Stimulated activated CD4-positive, alpha-beta T cell treated with anti-CD3 and anti-CD28 coated beads, Interleukin-15, amount 100 ng/mL, for 24 hours (primary cell): ENCODE results near the gene HPCAL1.
"Not testable (repeated sequence)": the region's sequence is repeated elsewhere in the genome, so short reads cannot be mapped to it uniquely, and the experiment has no call there.

Source experiments
- DNase-seq: peaks from one replicate; pipeline ENCODE4 v3.0.0-alpha.2; 2020

The HPCAL1 gene

GRCh38 chr2:10447300-10447894 lies 144.7 kb downstream of the HPCAL1 start:
- DNase-seq = no peak

GRCh38 chr2:10447895-10448575 lies 145.3 kb downstream of the HPCAL1 start, which contains the start of gene ODC1:
Gene ODC1, minus strand, starts transcription at chr2:10448327. Its CDS starts 3,295 bp downstream, at chr2:10445032.
- peak; percentile 99 for DNase-seq

- peak; percentile 95 for DNase-seq
These were observed 146.1 kb downstream of the HPCAL1 start for GRCh38 chr2:10448576-10449485.

DNA sequence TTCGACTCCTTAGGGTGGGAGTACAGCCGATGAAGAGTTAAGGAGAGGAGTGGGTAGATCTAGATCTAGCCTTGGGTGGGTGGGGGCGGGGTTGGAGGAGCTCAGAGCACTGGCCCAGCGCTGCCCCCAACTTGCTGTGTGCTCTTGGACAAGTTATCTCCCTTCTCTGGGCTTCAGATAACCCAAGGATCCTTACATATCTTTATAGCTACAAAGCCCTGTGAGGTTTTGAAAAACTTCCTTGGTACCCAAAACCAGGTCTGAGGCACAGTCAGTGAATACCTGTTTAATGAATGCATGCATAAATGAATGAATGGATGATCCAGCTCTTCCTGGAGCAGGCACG lies 146.8 kb downstream of the HPCAL1 start:
- DNase-seq = no peak

GRCh38 chr2:10449838-10450691 lies 147.4 kb downstream of the HPCAL1 start:
- no peak for DNase-seq

GRCh38 chr2:10451819-10452218 lies 149.1 kb downstream of the HPCAL1 start:
- DNase-seq = no peak

- no peak for DNase-seq
These were observed 149.6 kb downstream of the HPCAL1 start for GRCh38 chr2:10452312-10452711.

DNA sequence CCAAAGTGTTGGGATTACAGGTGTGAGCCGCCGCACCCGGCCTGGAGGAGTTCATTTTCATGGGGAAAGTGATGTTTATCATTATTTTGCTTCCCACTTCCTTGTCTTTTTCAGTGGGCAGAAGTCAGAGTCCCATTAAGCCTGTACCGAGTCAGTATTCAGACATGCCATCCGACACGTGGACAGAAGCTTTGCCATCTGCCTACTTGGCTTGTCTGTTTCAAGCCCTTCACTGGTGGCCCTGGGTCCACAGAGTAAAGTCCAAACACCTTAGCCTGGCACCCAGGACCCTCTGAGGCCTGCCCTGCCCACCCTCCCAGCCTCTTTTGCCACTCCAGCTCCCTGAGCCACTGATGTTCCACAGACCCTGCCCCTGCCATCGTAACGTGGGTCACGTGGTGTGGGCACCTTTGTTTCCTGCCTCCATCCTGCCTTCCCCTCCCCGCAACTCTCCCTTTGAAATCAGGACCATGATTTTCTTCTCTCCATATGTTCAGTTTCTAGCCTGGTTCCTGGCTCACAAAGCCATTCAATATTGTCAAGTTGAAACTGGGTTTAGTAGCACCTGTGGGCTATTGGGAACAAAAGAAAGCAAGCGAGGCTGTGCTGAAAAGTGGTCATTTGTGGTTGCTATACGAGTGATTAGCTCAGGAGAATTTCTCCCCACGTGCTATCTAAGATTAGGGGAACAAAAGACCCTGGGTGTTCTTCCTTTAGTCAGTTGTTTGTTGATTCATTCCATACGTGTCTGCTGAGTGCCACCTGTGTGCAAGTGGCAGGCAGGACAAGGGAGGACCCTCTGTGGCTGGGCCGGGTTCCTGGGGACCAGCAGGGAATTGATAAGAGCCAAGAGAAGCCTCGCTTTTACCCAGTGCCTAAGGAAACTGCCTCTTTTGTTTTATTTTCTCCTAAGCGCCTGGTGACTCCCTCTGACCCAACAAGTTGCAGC lies 150.5 kb downstream of the HPCAL1 start:
- no peak for DNase-seq

GRCh38 chr2:10453905-10454298 lies 151.2 kb downstream of the HPCAL1 start:
- no peak for DNase-seq

DNA sequence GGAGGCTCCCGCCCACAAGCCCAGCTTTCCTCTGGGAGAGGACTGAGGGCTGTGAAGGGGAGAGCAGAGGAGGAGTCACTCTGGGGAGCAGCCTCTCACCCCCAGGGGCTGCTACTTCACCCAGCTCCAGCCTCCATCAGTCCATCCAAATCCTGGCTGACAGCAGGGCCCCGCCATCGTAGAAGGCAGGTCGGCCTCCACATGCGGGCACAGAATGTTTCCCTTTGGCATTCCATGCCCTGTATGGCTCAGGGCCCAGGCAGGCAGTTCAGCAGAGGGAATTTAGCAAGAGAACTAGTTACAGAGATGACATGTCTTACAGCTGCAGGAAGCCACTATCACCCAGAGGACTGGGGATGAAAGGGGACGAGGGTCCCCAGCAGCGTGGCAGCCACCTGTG lies 151.8 kb downstream of the HPCAL1 start:
- DNase-seq = no peak

DNA sequence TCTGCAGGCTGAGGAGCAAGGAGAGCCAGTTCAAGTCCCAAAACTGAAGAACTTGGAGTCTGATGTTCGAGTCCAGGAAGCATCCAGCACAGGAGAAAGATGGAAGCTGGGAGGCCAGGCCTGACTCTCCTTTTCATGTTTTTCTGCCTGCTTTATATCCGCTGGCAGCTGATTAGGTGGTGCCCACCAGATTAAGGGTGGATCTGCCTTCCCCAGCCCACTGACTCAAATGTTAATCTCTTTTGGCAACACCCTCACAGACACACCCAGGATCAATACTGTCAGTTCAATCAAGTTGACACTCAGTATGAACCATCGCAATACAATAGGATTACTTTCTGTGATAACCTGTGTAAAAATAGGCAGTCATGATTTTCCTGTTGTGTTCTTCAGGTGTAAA lies 154.5 kb downstream of the HPCAL1 start:
- not testable (repeated sequence) for DNase-seq

DNA sequence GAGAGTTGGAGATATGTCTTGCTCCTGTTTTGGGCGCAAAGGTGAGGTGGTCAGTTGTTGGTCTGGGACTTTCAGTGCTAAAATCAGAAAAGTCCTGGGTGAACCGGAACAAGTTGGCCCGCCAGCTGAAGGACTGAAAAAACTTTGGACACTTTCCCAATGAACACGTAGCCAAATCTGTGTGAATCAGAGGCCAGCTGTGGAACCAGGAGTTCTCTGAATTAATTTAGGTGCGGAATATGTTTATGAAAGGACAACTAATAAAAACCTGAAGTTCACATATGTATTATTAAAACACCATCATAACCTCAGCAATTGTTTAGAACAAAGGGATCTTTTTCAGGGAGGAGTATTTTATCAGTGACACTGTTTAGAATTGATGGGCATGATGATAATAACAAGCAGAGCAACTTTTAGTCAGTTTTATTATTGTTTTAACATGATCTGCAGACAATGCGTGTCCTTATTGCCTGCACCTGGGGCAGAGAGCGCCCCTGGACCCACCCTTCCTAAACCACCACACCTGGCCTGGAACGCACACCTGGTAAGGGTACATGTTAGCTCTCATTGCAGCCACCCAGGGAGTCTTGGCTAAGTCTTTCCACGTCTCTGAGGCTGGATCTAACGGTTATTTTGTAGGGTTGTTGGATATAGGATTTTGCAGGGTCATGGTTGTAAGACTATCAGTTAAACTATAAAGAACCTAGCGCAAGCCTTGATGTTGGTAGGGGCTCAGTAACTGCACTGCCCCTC lies 155.3 kb downstream of the HPCAL1 start:
- no peak for DNase-seq

DNA sequence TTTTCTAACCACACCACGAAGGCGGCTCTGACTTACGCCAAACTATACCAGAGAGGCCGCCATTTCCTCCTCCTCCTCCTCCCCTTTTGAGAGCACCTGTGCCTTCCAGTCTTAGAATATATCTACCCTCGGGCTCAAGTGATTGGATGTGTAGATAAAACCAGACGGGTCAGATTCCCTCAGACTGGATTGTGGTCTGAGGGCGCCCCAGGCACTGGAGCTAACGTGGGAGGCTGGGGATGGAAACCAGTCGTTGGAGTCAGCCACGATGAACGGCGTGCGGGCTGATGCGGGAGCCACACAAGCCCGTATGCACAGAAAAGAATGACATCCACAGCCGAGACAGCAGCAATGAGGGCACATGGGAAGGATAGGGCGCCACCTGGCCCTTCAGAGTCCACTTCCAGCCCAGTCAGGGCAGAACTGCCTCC lies 157.7 kb downstream of the HPCAL1 start:
- no peak for DNase-seq

DNA sequence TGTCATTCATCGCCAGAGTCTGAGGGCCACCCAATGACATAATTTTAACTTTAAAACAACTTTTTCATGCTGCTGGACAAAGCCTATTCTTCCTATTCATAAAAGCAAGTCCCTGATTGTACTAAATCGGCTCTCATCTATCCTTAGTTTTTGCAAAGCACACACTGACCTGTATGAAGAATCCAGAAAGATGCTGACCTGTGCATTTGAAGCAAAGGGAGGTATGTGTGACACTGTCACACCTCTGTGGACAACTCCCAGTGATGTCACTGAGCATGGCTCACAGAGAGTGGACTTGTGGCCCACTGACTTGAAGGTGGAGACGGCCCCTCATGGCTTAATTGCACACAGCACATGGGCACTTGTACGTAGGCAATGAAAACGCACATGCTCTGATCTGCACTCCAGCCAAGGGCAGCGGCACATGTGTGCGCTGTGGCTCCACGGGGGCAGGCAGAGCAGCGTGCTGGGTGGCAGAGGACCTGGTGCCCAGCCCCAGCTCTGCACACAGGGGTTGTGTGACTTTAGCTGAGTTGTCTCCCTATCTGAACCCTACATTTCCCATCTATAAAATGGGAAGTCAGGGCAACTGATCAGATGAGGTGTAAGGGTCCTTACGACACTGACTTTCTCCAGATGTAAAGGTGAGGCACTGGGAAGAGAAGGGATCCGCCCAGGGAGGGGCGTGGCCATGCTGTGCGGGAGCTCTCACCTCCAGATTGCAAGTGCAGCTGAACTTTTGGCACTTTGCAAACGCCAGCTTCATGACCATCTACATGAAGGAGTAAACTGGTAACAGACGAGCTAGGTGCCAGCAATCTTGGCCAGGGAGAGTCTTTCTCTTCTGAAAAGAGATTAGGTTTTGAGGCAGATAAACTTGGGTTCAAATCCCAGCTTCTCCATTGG lies 159.7 kb downstream of the HPCAL1 start:
- DNase-seq = no peak

DNA sequence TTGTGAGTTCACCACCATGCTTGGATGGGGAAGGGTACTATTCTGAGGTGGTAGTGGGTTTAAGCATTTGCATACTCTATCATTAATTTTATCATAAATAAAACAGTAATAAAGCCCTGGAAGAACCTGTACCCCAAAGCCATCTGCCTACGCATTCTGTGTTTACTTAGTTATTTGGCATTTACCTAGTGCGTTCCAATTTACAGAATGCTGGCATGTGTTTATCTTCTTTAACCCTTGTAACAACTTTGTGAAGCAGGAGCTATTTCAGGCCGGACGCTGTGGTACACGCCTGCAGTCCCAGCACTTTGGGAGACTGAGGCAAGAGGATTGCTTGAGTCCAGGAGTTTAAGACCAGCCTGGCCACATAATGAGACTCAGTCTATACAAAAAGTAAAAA lies 163.2 kb downstream of the HPCAL1 start:
- DNase-seq = no peak

GRCh38 chr2:10466801-10467200 lies 164.1 kb downstream of the HPCAL1 start:
- DNase-seq = no peak

- no peak for DNase-seq
These were observed 164.7 kb downstream of the HPCAL1 start for GRCh38 chr2:10467401-10467800.

GRCh38 chr2:10469301-10469700 lies 166.6 kb downstream of the HPCAL1 start:
- DNase-seq = no peak

DNA sequence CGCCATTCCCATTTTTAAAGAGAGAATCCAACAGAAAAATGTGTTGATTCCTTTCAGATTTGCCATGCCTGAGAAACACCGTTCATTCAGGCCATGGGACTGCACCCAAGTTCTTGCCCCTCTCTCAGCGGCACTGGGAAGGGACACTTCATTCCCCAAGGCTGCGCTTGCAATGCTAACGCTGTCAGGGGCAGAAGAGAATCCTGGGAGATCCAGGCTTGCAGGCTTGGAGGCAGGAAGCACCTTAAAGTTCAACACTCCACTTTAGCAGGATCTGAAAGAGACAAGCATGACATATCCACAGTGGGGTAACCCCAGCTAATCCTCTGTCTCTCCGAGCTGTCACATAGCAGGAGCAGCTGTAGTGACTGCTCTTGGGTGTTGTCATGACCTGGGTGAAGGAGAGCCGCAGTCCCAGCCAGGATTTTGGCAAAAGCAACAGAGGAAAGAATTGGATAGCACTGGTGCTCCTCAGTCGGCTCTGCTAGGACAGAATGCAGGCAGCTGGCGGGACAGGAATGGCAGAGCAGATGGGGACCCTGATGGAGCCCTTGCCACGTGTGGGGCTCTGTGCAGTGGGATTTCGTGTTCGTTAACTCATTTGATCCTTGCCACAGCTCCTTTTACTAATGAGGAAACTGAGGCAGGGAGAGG lies 167.4 kb downstream of the HPCAL1 start:
- no peak for DNase-seq
